ENCODE data around the gene TBL3. TPM values are rescaled to one million over a fixed set of nuclear protein-coding genes. Genes with fewer than 3 reads are reported as not detected.
A peak's percentile ranks its signal among the peaks of the same experiment; 100 is the strongest.

TBL3 gene
- total and polyA plus RNA-seq, 2 donors (not counting 1 experiment from before 2014, with no cell fraction given): 31.9 to 52.2 TPM

DNA sequence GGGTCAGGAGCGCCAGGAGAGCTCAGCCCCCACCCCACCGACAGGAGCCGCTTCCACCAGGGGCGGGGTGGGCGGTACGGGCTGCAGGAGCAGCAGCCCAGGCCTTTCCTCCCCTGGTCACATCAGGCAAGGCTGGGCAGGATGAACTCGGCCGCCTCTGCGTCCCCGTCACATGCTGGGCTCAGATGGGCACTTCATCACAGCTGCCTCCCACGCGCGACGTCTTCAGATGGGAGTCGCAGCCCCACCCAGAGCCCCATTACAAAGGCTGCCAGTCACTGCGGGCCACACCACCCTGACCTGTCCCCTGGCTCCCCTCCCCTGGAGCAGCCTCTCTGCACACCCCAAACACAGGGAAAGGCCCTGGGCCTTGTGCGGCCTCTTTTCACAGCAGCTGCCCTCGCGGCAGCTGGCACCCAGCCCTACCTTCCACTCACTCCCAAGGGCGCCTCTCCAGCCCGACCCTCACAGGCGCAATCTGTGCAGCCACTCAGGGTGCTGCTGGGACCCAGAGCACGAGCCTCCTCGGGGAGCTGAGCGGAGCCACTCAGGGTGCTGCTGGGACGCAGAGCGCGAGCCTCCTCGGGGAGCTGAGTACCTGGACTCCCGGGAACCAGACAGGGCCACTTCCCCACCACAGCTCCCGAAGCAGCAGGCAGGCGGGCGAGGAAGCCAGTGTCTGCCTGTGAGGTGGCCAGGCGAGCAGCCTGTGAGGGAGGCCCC is 33.1 kb downstream of the TBL3 start:
- Histone ChIP-seq H2AFZ (ENCODE audit: insufficient read depth, low read depth, low read length, poor library complexity, severe bottlenecking) (no peak overlapping the region), H4K20me1 (ENCODE audit: control insufficient read depth, insufficient read depth, low read length, poor library complexity, severe bottlenecking) (peaks cover 85% of the 10 kb centered on the region), H3K4me3 (ENCODE audit: control extremely low read depth in 1 of 5, extremely low read depth in 1 of 5, insufficient read depth in 1 of 5, low read depth in 2 of 5, low read length in 4 of 5) (no peak overlapping the region), H3K36me3 (replicated peaks in 1 of 2; ENCODE audit: control extremely low read depth in 1 of 2, control insufficient read depth in 1 of 2, extremely low read depth in 1 of 2, insufficient read depth in 2 of 2, low read length in 1 of 2) (peaks cover 0 to 36% of the 10 kb centered on the region in 2 experiments), H3K9me3 (ENCODE audit: control extremely low read depth in 1 of 3, control insufficient read depth in 2 of 3, insufficient read depth in 1 of 3, low read length in 2 of 3) (no peaks in the 10 kb centered on the region), H3K4me1 (ENCODE audit: control insufficient read depth in 2 of 2, insufficient read depth in 2 of 2, low read length in 2 of 2) (peaks cover 35 to 47% of the 10 kb centered on the region in 2 donors), H3K79me2 (ENCODE audit: control insufficient read depth, insufficient read depth, low read length) (peaks cover 72% of the 10 kb centered on the region), H3K27me3 (replicated peaks in 1 of 4; ENCODE audit: control extremely low read depth in 1 of 4, control insufficient read depth in 3 of 4, insufficient read depth in 4 of 4, low read length in 3 of 4) (no peaks in the 10 kb centered on the region), H3K4me2 (replicated peaks; ENCODE audit: low read depth, low read length, poor library complexity, severe bottlenecking) (peak overlapping the region; percentile 59), H3K27ac (ENCODE audit: low read length in 2 of 2) (no peak overlapping the region), H3K9ac (ENCODE audit: low read length) (no peak overlapping the region)
- H3K27ac Mint-ChIP-seq: no peak overlapping the region
- peaks cover 42% of the 10 kb centered on the region for H3K4me1 Mint-ChIP-seq
- CTCF ChIA-PET: interaction anchor here (0.9 to 4.9 kb wide), 9 partner anchors 8 to 187 kb away, joined by 3 to 46 read pairs (median 7); partner anchors contain the start of gene RAB26
- 82% methylated on average over 34 of the region's 34 CpGs for WGBS (ENCODE audit: insufficient coverage)
- POLR2A ChIA-PET: interaction anchor here (1.3 to 1.5 kb wide), 2 partner anchors 13 to 150 kb away, joined by 3 to 9 read pairs; partner anchors contain the start of gene TRAF7
- ATAC-seq (ENCODE audit: low read depth): no peak
- TF ChIP-seq EZH2 (IDR thresholded peaks at IDR 0.05; ENCODE audit: borderline replicate concordance, insufficient read depth, low read depth, low read length, poor library complexity, severe bottlenecking): no peak
- TF ChIP-seq, protein P1, sequence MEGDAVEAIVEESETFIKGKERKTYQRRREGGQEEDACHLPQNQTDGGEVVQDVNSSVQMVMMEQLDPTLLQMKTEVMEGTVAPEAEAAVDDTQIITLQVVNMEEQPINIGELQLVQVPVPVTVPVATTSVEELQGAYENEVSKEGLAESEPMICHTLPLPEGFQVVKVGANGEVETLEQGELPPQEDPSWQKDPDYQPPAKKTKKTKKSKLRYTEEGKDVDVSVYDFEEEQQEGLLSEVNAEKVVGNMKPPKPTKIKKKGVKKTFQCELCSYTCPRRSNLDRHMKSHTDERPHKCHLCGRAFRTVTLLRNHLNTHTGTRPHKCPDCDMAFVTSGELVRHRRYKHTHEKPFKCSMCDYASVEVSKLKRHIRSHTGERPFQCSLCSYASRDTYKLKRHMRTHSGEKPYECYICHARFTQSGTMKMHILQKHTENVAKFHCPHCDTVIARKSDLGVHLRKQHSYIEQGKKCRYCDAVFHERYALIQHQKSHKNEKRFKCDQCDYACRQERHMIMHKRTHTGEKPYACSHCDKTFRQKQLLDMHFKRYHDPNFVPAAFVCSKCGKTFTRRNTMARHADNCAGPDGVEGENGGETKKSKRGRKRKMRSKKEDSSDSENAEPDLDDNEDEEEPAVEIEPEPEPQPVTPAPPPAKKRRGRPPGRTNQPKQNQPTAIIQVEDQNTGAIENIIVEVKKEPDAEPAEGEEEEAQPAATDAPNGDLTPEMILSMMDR (IDR thresholded peaks at IDR 0.05): no peak
- intact Hi-C loops (cut with micrococcal nuclease): no loop called here
- DNase-seq: no peak
- H3K27me3 Mint-ChIP-seq: no peaks in the 10 kb centered on the region
- no peaks in the 10 kb centered on the region for H3K9me3 Mint-ChIP-seq (ENCODE audit: insufficient read depth)
- no peak overlapping the region for H3K4me3 Mint-ChIP-seq

DNA sequence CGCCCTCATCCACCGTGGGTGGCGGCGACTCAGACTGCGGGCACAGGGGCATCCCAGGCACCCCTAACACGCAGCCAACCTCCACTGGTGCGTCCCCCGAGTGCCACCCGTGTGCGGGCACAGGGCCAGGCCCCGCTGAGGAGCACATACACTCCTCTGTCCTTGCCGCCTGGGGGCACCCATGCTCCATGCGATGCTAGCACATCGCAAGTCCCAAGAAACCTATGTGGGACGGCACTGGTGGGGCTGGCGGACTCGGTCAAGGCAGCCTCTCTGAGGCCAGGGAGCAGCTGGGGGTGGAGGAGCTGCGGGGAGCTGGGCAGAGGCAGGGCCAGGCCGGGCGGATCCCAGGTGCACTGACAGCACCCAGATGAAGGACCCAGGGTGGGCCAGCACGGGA is 33.8 kb downstream of the TBL3 start:
- Histone ChIP-seq H2AFZ (ENCODE audit: insufficient read depth, low read depth, low read length, poor library complexity, severe bottlenecking) (no peak overlapping the region), H3K4me1 (ENCODE audit: control insufficient read depth in 2 of 2, insufficient read depth in 2 of 2, low read length in 2 of 2) (peaks cover 42 to 54% of the 10 kb centered on the region in 2 donors), H3K4me3 (ENCODE audit: control extremely low read depth in 1 of 5, extremely low read depth in 1 of 5, insufficient read depth in 1 of 5, low read depth in 2 of 5, low read length in 4 of 5) (no peak overlapping the region), H3K79me2 (ENCODE audit: control insufficient read depth, insufficient read depth, low read length) (peaks cover 78% of the 10 kb centered on the region), H3K4me2 (replicated peaks; ENCODE audit: low read depth, low read length, poor library complexity, severe bottlenecking) (peak overlapping the region; percentile 36), H3K36me3 (replicated peaks in 1 of 2; ENCODE audit: control extremely low read depth in 1 of 2, control insufficient read depth in 1 of 2, extremely low read depth in 1 of 2, insufficient read depth in 2 of 2, low read length in 1 of 2) (peaks cover 0 to 36% of the 10 kb centered on the region in 2 experiments), H3K27ac (ENCODE audit: low read length in 2 of 2) (no peak overlapping the region), H3K9ac (ENCODE audit: low read length) (no peak overlapping the region), H3K9me3 (ENCODE audit: control extremely low read depth in 1 of 3, control insufficient read depth in 2 of 3, insufficient read depth in 1 of 3, low read length in 2 of 3) (no peaks in the 10 kb centered on the region), H4K20me1 (ENCODE audit: control insufficient read depth, insufficient read depth, low read length, poor library complexity, severe bottlenecking) (peaks cover 81% of the 10 kb centered on the region), H3K27me3 (replicated peaks in 1 of 4; ENCODE audit: control extremely low read depth in 1 of 4, control insufficient read depth in 3 of 4, insufficient read depth in 4 of 4, low read length in 3 of 4) (no peaks in the 10 kb centered on the region)
- 53% methylated on average over 21 of the region's 21 CpGs for WGBS (ENCODE audit: insufficient coverage)
- ChIA-PET CTCF (interaction anchor here (2.5 to 4.9 kb wide), 3 partner anchors 12 to 147 kb away, joined by 8 to 46 read pairs (median 32); no protein-coding TSS in a partner anchor), POLR2A (no interaction called here)
- no peaks in the 10 kb centered on the region for H3K9me3 Mint-ChIP-seq (ENCODE audit: insufficient read depth)
- no peak overlapping the region for H3K27ac Mint-ChIP-seq
- ATAC-seq (ENCODE audit: low read depth): no peak
- peak overlapping the region; percentile 44 for H3K4me3 Mint-ChIP-seq
- H3K4me1 Mint-ChIP-seq: peaks cover 47% of the 10 kb centered on the region
- TF ChIP-seq, protein P1 (IDR thresholded peaks at IDR 0.05): no peak
- no peak for TF ChIP-seq EZH2 (IDR thresholded peaks at IDR 0.05; ENCODE audit: borderline replicate concordance, insufficient read depth, low read depth, low read length, poor library complexity, severe bottlenecking)
- H3K27me3 Mint-ChIP-seq: no peaks in the 10 kb centered on the region
- intact Hi-C loops (cut with micrococcal nuclease): no loop called here
- DNase-seq: no peak
